Measurements from ENCODE around the gene MAP4. TPM values are rescaled to one million over a fixed set of nuclear protein-coding genes. Genes with fewer than 3 reads are reported as not detected.

MAP4 gene
- total RNA-seq, 1 donor: 17.9 TPM

GRCh38 chr3:47802734-47803479 is 213.3 kb downstream of the MAP4 start, which contains the start of gene DHX30:
DHX30 (plus strand) TSS chr3:47803138; CDS start chr3:47810684, 7,546 bp downstream.
- peak within 1 kb of the TSS; percentile 90 for H3K4me3 ChIP-seq (ENCODE audit: low read length)
- H3K27me3 ChIP-seq (ENCODE audit: insufficient read depth, low read length): no peaks in the 10 kb centered on the region
- H3K9me3 ChIP-seq (ENCODE audit: low read depth, low read length): no peaks in the 10 kb centered on the region
- H3K4me1 ChIP-seq (ENCODE audit: insufficient read depth, low read length): peaks cover 17% of the 10 kb centered on the region

Other genes starting within 250 kb of the MAP4 start
- 57.0 TPM for gene SMARCC1, start 234.5 kb downstream of the MAP4 start, total RNA-seq
- gene DHX30, start 213.3 kb downstream of the MAP4 start, total RNA-seq: 49.1 TPM
- 0.21 TPM for gene CDC25A, start 172.0 kb upstream of the MAP4 start, total RNA-seq
- gene CAMP, start 207.1 kb upstream of the MAP4 start, total RNA-seq: not detected
- gene ZNF589, start 224.7 kb upstream of the MAP4 start, total RNA-seq: 10.6 TPM

All from mononuclear cell (primary cell).